Ovary (tissue), 9 donors: ENCODE data around the gene CIZ1. TPM values are rescaled to one million over a fixed set of nuclear protein-coding genes. Genes with fewer than 3 reads are reported as not detected.

Experiments used
- DNase-seq, 5 donors: peaks; one replicate each; pipeline ENCODE4 v3.0.0-alpha.2; 2019 to 2020
- H3K27ac ChIP-seq, 2 donors: fragments of 200-600 bp; one replicate each; pipeline versions ENCODE4 v1.5.1 to v1.8.0; 2019 to 2022
- H3K27me3 ChIP-seq: fragments of 200-600 bp; one replicate; pipeline ENCODE4 v1.8.0; 2022
- H3K36me3 ChIP-seq: fragments of 200-600 bp; sonication (generic); one replicate; pipeline ENCODE4 v1.5.1; 2019
- H3K4me1 ChIP-seq: one replicate; pipeline ENCODE4 v1.8.1; 2013; ENCODE audit warnings: mild to moderate bottlenecking, moderate library complexity; ENCODE audit not compliant: insufficient read depth
- H3K4me3 ChIP-seq: fragments of 200-600 bp; sonication (generic); one replicate; pipeline ENCODE4 v1.5.1; 2017
- H3K9me3 ChIP-seq, 2 donors: fragments of 200-600 bp in 1 of 2; sonication (generic) in 1 of 2; one replicate each; pipeline versions ENCODE4 v1.5.1 to v1.8.1; 2013 to 2019; ENCODE audit warnings: mild to moderate bottlenecking in 1 of 2, moderate library complexity in 1 of 2
- EP300 ChIP-seq: sonication (generic); formaldehyde crosslinking; IDR thresholded peaks from one replicate; pipeline ENCODE4 v1.6.1; 2017; ENCODE audit warnings: antibody characterized with exemption
- POLR2A ChIP-seq: fragments of 450-650 bp; IDR thresholded peaks from one replicate; pipeline ENCODE4 v1.6.1; 2017; ENCODE audit warnings: antibody characterized with exemption, mild to moderate bottlenecking, moderate library complexity
- WGBS, 3 donors: extraction: QIAGEN DNeasy Blood & Tissue Kit in 1 of 3; methylation state at CpG; one replicate each; pipeline versions ENCODE4 v1.1.5 to v1.1.7; 2013 to 2017; 5-methylcytosine and 5-hydroxymethylcytosine counted together
- intact Hi-C, 4 donors: fragments of 100-400 bp; cut with DNase I; formaldehyde crosslinking; loops; one replicate each; pipeline versions ENCODE4 v1.11.0 to v1.15.1; 2022 to 2023
- polyA plus RNA-seq, 2 donors: library from polyadenylated mRNA; stranded (reverse); fragments of 200-250 nt in 1 of 2; fragments of 350-450 nt in 1 of 2; fragmentation: Illumina TruSeq in 1 of 2; extraction: RNeasy Lipid Tissue Mini Kit (QIAGEN cat#74804) in 1 of 2; gene quantifications; one replicate each; pipeline ENCODE4 v1.2.3, GENCODE V29; 2013 to 2014
- total RNA-seq, 7 donors: library from RNA; depleted of rRNA in 2 of 7; stranded (reverse); fragments of >200 nt in 2 of 7; fragmentation: NEBNext Ultra II Directional in 3 of 7; extraction: Animal tissue kit (Norgen Biotek cat#: 25700) in 3 of 7; gene quantifications; one replicate each; pipeline versions ENCODE4 v1.1.0 to v1.2.4, GENCODE V29; 2016 to 2023
- TF ChIP-seq, protein P1 (sequence below), 3 donors: fragments of 450-650 bp in 2 of 3; fragments of 200-600 bp in 1 of 3; IDR thresholded peaks; one replicate each; pipeline versions ENCODE4 v1.5.1 to v1.8.0; 2016 to 2022; ENCODE audit warnings: antibody characterized with exemption in 3 of 3, mild to moderate bottlenecking in 1 of 3
- donor health status: DM: no; HTN: no; CAD: no; lungs with moderate emphysema.
- donor health status: DM: no; HTN: no; CAD: no.
- donor health status: Bipolar disorder and iron deficiency.
- donor health status: DM: yes; HTN: yes; CAD: no.
- donor health status: DM: no; HTN: no; CAD: no.
- donor health status: DM: yes; HTN: yes; CAD: no.

Gene CIZ1
- total and polyA plus RNA-seq, 9 donors: 53.1 to 185 (median 138) TPM

DNA sequence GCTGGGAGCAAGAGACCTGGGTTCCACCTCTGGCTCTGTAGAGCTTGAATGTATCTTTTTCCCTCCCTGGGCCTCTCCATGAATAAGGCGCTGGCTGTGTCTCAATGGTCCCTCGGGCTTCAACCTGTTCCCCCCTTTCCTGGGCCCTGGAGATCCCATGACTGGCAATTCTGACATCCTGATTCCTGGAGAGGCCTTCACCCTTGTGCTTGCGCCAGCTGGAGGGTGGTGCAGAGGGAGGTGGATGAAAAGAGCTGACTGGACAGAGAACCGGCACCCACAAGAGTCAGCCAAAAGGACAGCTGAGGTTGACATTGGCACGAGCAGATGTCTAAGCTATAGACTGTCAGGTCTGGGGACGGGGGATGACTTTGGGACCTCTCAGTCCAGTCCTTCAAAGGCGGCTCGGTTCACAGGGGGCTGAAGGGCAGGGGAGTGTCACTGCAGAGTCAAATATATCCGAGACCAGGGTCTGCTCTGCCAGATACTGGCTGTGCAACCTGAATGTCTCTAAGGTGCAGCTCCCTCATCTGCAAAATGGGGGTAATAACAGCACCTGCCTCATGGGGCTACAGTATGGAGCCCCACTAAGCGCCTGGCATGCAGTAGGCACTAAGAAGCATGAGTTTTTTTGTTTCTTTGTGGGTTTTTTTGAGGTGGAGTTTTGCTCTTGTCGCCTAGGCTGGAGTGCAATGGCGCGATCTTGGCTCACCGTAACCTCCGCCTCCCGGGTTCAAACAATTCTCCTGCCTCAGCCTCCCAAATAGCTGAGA is 25.6 kb upstream of the CIZ1 start:
- Histone ChIP-seq H3K36me3 (no peaks in the 10 kb centered on the region), H3K9me3 (no peaks in the 10 kb centered on the region), H3K27me3 (no peaks in the 10 kb centered on the region), H3K4me3 (no peak overlapping the region), H3K27ac (no peak overlapping the region), H3K4me1 (peaks cover 3% of the 10 kb centered on the region)
- no peak for TF ChIP-seq POLR2A
- TF ChIP-seq, protein P1, sequence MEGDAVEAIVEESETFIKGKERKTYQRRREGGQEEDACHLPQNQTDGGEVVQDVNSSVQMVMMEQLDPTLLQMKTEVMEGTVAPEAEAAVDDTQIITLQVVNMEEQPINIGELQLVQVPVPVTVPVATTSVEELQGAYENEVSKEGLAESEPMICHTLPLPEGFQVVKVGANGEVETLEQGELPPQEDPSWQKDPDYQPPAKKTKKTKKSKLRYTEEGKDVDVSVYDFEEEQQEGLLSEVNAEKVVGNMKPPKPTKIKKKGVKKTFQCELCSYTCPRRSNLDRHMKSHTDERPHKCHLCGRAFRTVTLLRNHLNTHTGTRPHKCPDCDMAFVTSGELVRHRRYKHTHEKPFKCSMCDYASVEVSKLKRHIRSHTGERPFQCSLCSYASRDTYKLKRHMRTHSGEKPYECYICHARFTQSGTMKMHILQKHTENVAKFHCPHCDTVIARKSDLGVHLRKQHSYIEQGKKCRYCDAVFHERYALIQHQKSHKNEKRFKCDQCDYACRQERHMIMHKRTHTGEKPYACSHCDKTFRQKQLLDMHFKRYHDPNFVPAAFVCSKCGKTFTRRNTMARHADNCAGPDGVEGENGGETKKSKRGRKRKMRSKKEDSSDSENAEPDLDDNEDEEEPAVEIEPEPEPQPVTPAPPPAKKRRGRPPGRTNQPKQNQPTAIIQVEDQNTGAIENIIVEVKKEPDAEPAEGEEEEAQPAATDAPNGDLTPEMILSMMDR (IDR thresholded peaks at IDR 0.05): no peak
- no peak for TF ChIP-seq EP300
- intact Hi-C loops: no loop called here
- no peak for DNase-seq
- 76 to 84% (median 84%) methylated on average over 16 of the region's 16 CpGs for WGBS, 3 donors

DNA sequence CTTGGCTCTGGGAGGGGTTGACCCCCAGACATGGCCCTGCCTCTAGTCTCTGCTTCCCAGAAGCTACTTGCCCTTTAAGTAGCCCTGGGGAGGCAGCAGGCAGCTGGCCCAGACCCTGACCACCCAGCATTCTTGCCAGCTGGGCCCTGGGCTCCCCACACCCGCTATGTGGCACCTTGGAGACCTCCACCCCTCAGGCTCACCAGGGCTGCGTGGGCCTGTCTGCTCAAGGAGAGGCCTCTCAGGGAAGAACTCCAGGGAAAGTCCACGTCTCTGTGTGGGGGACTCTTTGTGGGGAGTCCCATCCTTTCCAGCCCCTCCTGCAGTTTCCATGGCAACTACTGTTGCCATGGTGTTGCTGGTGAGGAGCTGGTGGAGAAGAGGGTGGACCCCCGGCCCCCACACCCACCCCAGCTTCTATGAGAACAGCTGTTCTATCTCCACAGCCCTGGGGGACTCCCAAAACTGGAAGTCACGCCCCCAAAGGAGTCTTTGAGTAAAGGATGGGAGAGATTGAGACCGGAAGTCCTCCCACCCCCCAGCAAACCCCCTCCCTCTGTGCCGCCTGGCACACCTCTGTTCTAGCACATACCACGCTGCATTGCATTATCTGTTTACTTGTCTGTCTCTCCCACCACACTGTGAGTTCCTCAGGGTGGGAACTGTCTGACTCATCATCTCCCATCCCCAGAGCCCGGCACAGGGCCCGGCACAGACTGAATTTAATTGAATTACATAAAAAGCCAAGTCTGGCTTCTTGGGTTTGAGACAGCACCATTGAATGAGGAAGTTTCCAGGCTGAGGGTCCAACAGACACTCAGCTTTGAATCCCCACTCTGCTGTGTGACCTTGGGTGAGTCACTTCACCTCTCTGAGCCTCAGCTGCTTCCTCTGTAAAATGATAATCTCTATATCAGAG is 24.4 kb upstream of the CIZ1 start:
- no peaks in the 10 kb centered on the region for H3K27me3 ChIP-seq
- WGBS, 3 donors: 23 to 28% (median 24%) methylated on average over 10 of the region's 10 CpGs
- intact Hi-C loops: no loop called here
- TF ChIP-seq POLR2A (no peak), EP300 (no peak)
- TF ChIP-seq, protein P1 (IDR thresholded peaks at IDR 0.05): no peak
- H3K27ac ChIP-seq: no peak overlapping the region
- DNase-seq: no peak
- peaks cover 3% of the 10 kb centered on the region for H3K4me1 ChIP-seq
- no peaks in the 10 kb centered on the region for H3K36me3 ChIP-seq
- H3K9me3 ChIP-seq: no peaks in the 10 kb centered on the region
- H3K4me3 ChIP-seq: no peak overlapping the region

DNA sequence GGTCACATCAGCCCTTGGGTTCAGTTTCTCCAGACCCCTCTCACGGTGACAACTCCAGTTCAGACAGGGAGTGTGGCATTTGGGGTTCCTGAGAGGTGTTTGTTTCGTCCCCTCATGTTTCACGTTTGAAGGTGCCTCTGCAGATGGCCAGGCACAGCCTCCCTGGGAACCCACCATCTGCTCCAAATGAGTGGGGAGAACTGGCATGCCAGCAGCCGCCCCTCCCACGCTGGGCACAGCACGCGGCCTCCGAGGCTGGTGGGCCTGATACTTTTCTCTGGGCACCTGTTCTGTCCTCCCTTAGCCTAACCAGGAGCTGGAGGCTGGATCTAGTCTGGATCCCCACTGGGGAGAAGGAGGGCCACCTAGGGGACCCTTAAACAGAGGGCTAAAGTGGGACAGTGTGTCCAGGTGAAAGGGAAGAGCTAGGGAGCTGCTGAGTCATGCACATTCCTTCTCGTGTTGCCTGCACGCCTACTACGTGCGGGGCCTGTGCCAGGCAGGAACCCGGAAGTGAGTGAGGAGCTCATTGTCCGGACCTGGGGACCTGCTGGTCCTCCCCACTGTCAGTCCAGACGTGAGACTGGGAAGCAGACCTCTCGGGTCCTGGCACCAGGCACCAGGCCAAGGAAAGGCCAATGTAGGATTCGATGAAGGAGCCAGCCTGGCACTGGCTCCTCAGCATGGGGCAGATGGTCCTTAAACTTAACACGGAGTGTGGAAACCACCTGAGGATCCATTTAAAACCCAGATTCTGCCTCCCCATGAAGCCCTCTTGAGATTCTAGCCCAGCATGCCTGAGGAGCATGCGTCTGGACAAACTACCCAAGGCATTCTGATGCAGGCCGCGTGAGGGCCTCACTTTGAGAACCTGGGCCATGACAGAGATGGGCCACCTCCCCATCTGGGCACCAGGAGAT is 23.5 kb upstream of the CIZ1 start:
- peaks cover 3% of the 10 kb centered on the region for H3K4me1 ChIP-seq
- intact Hi-C loops: no loop called here

More for the DNA sequence above, 23.5 kb upstream of the CIZ1 start:
- Histone ChIP-seq H3K27me3 (no peaks in the 10 kb centered on the region), H3K4me3 (no peak overlapping the region), H3K36me3 (no peaks in the 10 kb centered on the region), H3K9me3 (no peaks in the 10 kb centered on the region), H3K27ac (no peak overlapping the region)
- TF ChIP-seq POLR2A (no peak), EP300 (no peak)
- TF ChIP-seq, protein P1 (IDR thresholded peaks at IDR 0.05): no peak
- 62 to 67% (median 67%) methylated on average over 21 of the region's 21 CpGs for WGBS, 3 donors
- no peak for DNase-seq
